ENCODE measurements around the gene EMILIN2. TPM values are rescaled to one million over a fixed set of nuclear protein-coding genes. Genes with fewer than 3 reads are reported as not detected.

EMILIN2 gene
- total and polyA plus RNA-seq, 10 donors: 7.5 to 47.7 (median 21.3) TPM

- Histone ChIP-seq H3K4me1 (peaks cover 4 to 24% (median 20%) of the 10 kb centered on the region in 6 donors), H3K27me3 (replicated peaks in 1 of 7) (no peaks in the 10 kb centered on the region), H3K36me3 (peaks cover 0 to 85% (median 59%) of the 10 kb centered on the region in 6 donors), H3K4me3 (no peak overlapping the region), H3K27ac (no peak overlapping the region), H3K9me3 (no peaks in the 10 kb centered on the region)
- DNase-seq: no peak
- 84 to 96% (median 95%) methylated on average over 4 of the region's 4 CpGs for WGBS, 5 donors
- intact Hi-C loops (cut with DNase I; ENCODE audit: low total_unique reads): no loop called here
- no peak for TF ChIP-seq CTCF (IDR thresholded peaks at IDR 0.05 in 8 of 11, conservative IDR thresholded peaks at IDR 0.05 in 3 of 11)
- peak in 2 of 3 donors; percentile 19 to 21 for TF ChIP-seq POLR2AphosphoS5 (IDR thresholded peaks at IDR 0.05)
- no peak for TF ChIP-seq POLR2A (IDR thresholded peaks at IDR 0.05)
These were observed 64.7 kb downstream of the EMILIN2 start for GRCh38 chr18:2911533-2911932.

- 89 to 96% (median 93%) methylated on average over 24 to 29 of the region's 29 CpGs for WGBS, 5 donors
- H3K4me3 ChIP-seq: no peak overlapping the region
- TF ChIP-seq POLR2A (IDR thresholded peaks at IDR 0.05) (no peak), CTCF (IDR thresholded peaks at IDR 0.05 in 8 of 11, conservative IDR thresholded peaks at IDR 0.05 in 3 of 11) (no peak), POLR2AphosphoS5 (IDR thresholded peaks at IDR 0.05) (peak in 2 of 3 donors; percentile 5 to 59)
- no peak overlapping the region for H3K27ac ChIP-seq
- no peaks in the 10 kb centered on the region for H3K27me3 ChIP-seq (replicated peaks in 1 of 7)
- DNase-seq: no peak
- H3K9me3 ChIP-seq: no peaks in the 10 kb centered on the region
- peaks cover 0 to 94% (median 63%) of the 10 kb centered on the region in 6 donors for H3K36me3 ChIP-seq
- intact Hi-C loops (cut with DNase I; ENCODE audit: low total_unique reads): no loop called here
- H3K4me1 ChIP-seq: peaks cover 12 to 25% (median 22%) of the 10 kb centered on the region in 6 donors
These were observed 65.8 kb downstream of the EMILIN2 start for GRCh38 chr18:2912357-2913299.

- no peak for DNase-seq
These were observed 66.7 kb downstream of the EMILIN2 start for GRCh38 chr18:2913398-2914005.

GRCh38 chr18:2914185-2914880 is 67.5 kb downstream of the EMILIN2 start:
- H3K27me3 ChIP-seq (replicated peaks in 1 of 7): no peaks in the 10 kb centered on the region
- H3K27ac ChIP-seq: no peak overlapping the region
- peaks cover 4 to 98% (median 64%) of the 10 kb centered on the region in 6 donors for H3K36me3 ChIP-seq
- H3K4me3 ChIP-seq: no peak overlapping the region
- intact Hi-C loops (cut with DNase I; ENCODE audit: low total_unique reads): no loop called here
- DNase-seq: no peak
- peak in 1 of 3 donors; percentile 21 for TF ChIP-seq POLR2AphosphoS5 (IDR thresholded peaks at IDR 0.05)
- no peak for TF ChIP-seq CTCF (IDR thresholded peaks at IDR 0.05 in 8 of 11, conservative IDR thresholded peaks at IDR 0.05 in 3 of 11)
- no peak for TF ChIP-seq POLR2A (IDR thresholded peaks at IDR 0.05)
- H3K9me3 ChIP-seq: no peaks in the 10 kb centered on the region
- H3K4me1 ChIP-seq: peaks cover 12 to 25% (median 23%) of the 10 kb centered on the region in 6 donors
- 71 to 94% (median 92%) methylated on average over 13 to 17 of the region's 17 CpGs for WGBS, 5 donors

More at GRCh38 chr18:2913398-2914005, 66.7 kb downstream of the EMILIN2 start:
- Histone ChIP-seq H3K9me3 (no peaks in the 10 kb centered on the region), H3K27ac (no peak overlapping the region), H3K4me1 (peaks cover 12 to 25% (median 23%) of the 10 kb centered on the region in 6 donors), H3K4me3 (no peak overlapping the region), H3K27me3 (replicated peaks in 1 of 7) (no peaks in the 10 kb centered on the region), H3K36me3 (peaks cover 0 to 96% (median 63%) of the 10 kb centered on the region in 6 donors)
- intact Hi-C loops (cut with DNase I; ENCODE audit: low total_unique reads): no loop called here
- WGBS, 5 donors: 82 to 95% (median 93%) methylated on average over 14 to 17 of the region's 17 CpGs
- TF ChIP-seq POLR2AphosphoS5 (IDR thresholded peaks at IDR 0.05) (peak in 1 of 3 donors; percentile 63), POLR2A (IDR thresholded peaks at IDR 0.05) (no peak)

All from spleen (tissue), 11 donors.